DND-41 (cell line): Measurements from ENCODE around the gene DRD1.

Source experiments
- ATAC-seq: fragments of 200-7000 bp; cut with Tn5 transposase; 3 replicates; pipeline ENCODE4 v1.9.1; 2021; ENCODE audit warnings: low read depth; ENCODE audit not compliant: insufficient read depth
- DNase-seq: peaks from one replicate; pipeline ENCODE4 v3.0.0-alpha.2; 2020
- H2AFZ ChIP-seq: 2 replicates; pipeline ENCODE4 v1.6.0; 2012; ENCODE audit warnings: low read depth, low read length
- H3K27ac ChIP-seq: 2 replicates; pipeline ENCODE4 v1.5.1; 2012; ENCODE audit warnings: low read length, inconsistent platforms
- H3K27me3 ChIP-seq: fragments of 200-600 bp; sonication (generic); 2 replicates; pipeline ENCODE4 v1.6.0; 2012; ENCODE audit warnings: low read length, mild to moderate bottlenecking, inconsistent platforms; ENCODE audit not compliant: insufficient read depth, poor library complexity
- H3K36me3 ChIP-seq: 2 replicates; pipeline ENCODE4 v1.5.1; 2012; ENCODE audit warnings: low read length, inconsistent platforms; ENCODE audit not compliant: insufficient read depth
- H3K4me1 ChIP-seq: 2 replicates; pipeline ENCODE4 v1.5.1; 2012; ENCODE audit warnings: mild to moderate bottlenecking, low read length; ENCODE audit not compliant: insufficient read depth
- H3K4me2 ChIP-seq: 2 replicates; pipeline ENCODE4 v1.6.0; 2012; ENCODE audit warnings: mild to moderate bottlenecking, moderate library complexity, low read length, inconsistent platforms; ENCODE audit not compliant: insufficient read depth
- H3K4me3 ChIP-seq, 2 experiments: fragments of 200-600 bp in 1 of 2; shearing (Covaris generic) in 1 of 2; 2 replicates each; pipeline ENCODE4 v1.5.1; 2012 to 2016; ENCODE audit warnings: inconsistent platforms in 2 of 2, low read length in 2 of 2, mild to moderate bottlenecking in 2 of 2, low read depth in 1 of 2, moderate library complexity in 1 of 2
- H3K79me2 ChIP-seq: 2 replicates; pipeline ENCODE4 v1.6.0; 2012; ENCODE audit warnings: low read length, inconsistent platforms; ENCODE audit not compliant: insufficient read depth
- H3K9ac ChIP-seq: 2 replicates; pipeline ENCODE4 v1.6.0; 2012; ENCODE audit warnings: low read depth, mild to moderate bottlenecking, inconsistent platforms, low read length, moderate library complexity
- H3K9me3 ChIP-seq: 2 replicates; pipeline ENCODE4 v1.5.1; 2012; ENCODE audit warnings: low read length, moderate library complexity, mild to moderate bottlenecking, inconsistent platforms; ENCODE audit not compliant: insufficient read depth, severe bottlenecking
- H4K20me1 ChIP-seq: 2 replicates; pipeline ENCODE4 v1.6.0; 2012; ENCODE audit warnings: low read length; ENCODE audit not compliant: insufficient read depth
- CTCF ChIP-seq: IDR thresholded peaks from 2 replicates; pipeline ENCODE4 v1.5.1; 2012; ENCODE audit warnings: borderline replicate concordance, low read length, moderate library complexity, mild to moderate bottlenecking; ENCODE audit not compliant: poor library complexity, severe bottlenecking; ENCODE audit errors: extremely low read depth
- EZH2 ChIP-seq: IDR thresholded peaks from 3 replicates; pipeline ENCODE4 v1.6.1; 2012; ENCODE audit warnings: borderline replicate concordance, low read depth, mild to moderate bottlenecking, moderate library complexity, low read length, inconsistent platforms; ENCODE audit not compliant: severe bottlenecking

DRD1 gene

GRCh38 chr5:175465282-175465681 is 21.3 kb upstream of the DRD1 start:
- TF ChIP-seq EZH2: no peak
- no peak for TF ChIP-seq CTCF
- Histone ChIP-seq H3K4me1 (no peaks in the 10 kb centered on the region), H3K4me3 (no peak overlapping the region), H3K9ac (no peak overlapping the region), H3K27me3 (peaks cover 8% of the 10 kb centered on the region), H3K4me2 (no peak overlapping the region), H4K20me1 (no peaks in the 10 kb centered on the region), H3K27ac (no peak overlapping the region), H3K9me3 (no peaks in the 10 kb centered on the region), H2AFZ (no peak overlapping the region; the same call in 1 of the 2 replicates), H3K36me3 (no peaks in the 10 kb centered on the region), H3K79me2 (no peaks in the 10 kb centered on the region)
- ATAC-seq (no peak), DNase-seq (no peak)

- no peak overlapping the region for H3K27ac ChIP-seq
- DNase-seq: no peak
- H3K79me2 ChIP-seq: no peaks in the 10 kb centered on the region
- H3K27me3 ChIP-seq: peaks cover 8% of the 10 kb centered on the region
- no peaks in the 10 kb centered on the region for H3K36me3 ChIP-seq
- no peak overlapping the region for H3K4me3 ChIP-seq
- no peaks in the 10 kb centered on the region for H3K4me1 ChIP-seq
- ATAC-seq: peak; percentile 35; the same call in 2 of the 3 replicates
- TF ChIP-seq EZH2 (no peak), CTCF (no peak)
- H4K20me1 ChIP-seq: no peaks in the 10 kb centered on the region
- H3K9ac ChIP-seq: no peak overlapping the region
- H3K9me3 ChIP-seq: no peaks in the 10 kb centered on the region
- peak overlapping the region; percentile 76 for H2AFZ ChIP-seq
- H3K4me2 ChIP-seq: no peak overlapping the region
Measured at GRCh38 chr5:175464942-175465233, 20.9 kb upstream of the DRD1 start.

GRCh38 chr5:175464074-175464941 is 20.3 kb upstream of the DRD1 start:
- no peak overlapping the region for H3K4me2 ChIP-seq
- H3K4me1 ChIP-seq: no peaks in the 10 kb centered on the region
- peak; percentile 100 for ATAC-seq
- peaks cover 8% of the 10 kb centered on the region for H3K27me3 ChIP-seq
- no peak overlapping the region for H3K4me3 ChIP-seq
- H3K36me3 ChIP-seq: no peaks in the 10 kb centered on the region
- no peaks in the 10 kb centered on the region for H3K79me2 ChIP-seq
- H2AFZ ChIP-seq: peak overlapping the region; percentile 76
- no peaks in the 10 kb centered on the region for H3K9me3 ChIP-seq
- no peak overlapping the region for H3K9ac ChIP-seq
- TF ChIP-seq CTCF (peak; percentile 89), EZH2 (no peak)
- no peaks in the 10 kb centered on the region for H4K20me1 ChIP-seq
- H3K27ac ChIP-seq: no peak overlapping the region
- peak; percentile 72 for DNase-seq

- Histone ChIP-seq H3K79me2 (no peaks in the 10 kb centered on the region), H3K27me3 (peaks cover 4% of the 10 kb centered on the region), H4K20me1 (no peaks in the 10 kb centered on the region), H3K9me3 (no peaks in the 10 kb centered on the region), H3K36me3 (no peaks in the 10 kb centered on the region), H3K9ac (no peak overlapping the region), H2AFZ (no peak overlapping the region), H3K4me1 (no peaks in the 10 kb centered on the region), H3K27ac (no peak overlapping the region), H3K4me2 (no peak overlapping the region), H3K4me3 (no peak overlapping the region)
- ATAC-seq (no peak), DNase-seq (no peak)
- TF ChIP-seq CTCF: no peak
- TF ChIP-seq EZH2: no peak
Measured at GRCh38 chr5:175463641-175464040, 19.7 kb upstream of the DRD1 start.
